H1 (cell line): ENCODE data around the gene NSL1. TPM values are rescaled to one million over a fixed set of nuclear protein-coding genes. Genes with fewer than 3 reads are reported as not detected.

Experiments
- CTCF ChIA-PET: fragments of 300-600 bp; sonication (Branson Sonifier 250); formaldehyde crosslinking; loops from one replicate; lab custom pipeline; 2021; ENCODE audit not compliant: partially characterized antibody; lab: Charles Lee
- POLR2A ChIA-PET: fragments of 300-600 bp; sonication (Branson Sonifier 250); formaldehyde crosslinking; loops from one replicate; lab custom pipeline; 2021; ENCODE audit warnings: inconsistent platforms; ENCODE audit not compliant: partially characterized antibody; lab: Charles Lee
- DNase-seq, 2 experiments: peaks; one replicate each; pipeline versions ENCODE4 v3.0.0 to v3.0.0-alpha.2; 2010 to 2022; ENCODE audit warnings: low spot score in 2 of 2, low read depth in 1 of 2, mixed read lengths in 1 of 2
- FAIRE-seq: peaks from 2 replicates; lab custom pipeline; 2011; peaks lifted over from hg19 to GRCh38; lab: Jason Lieb, UNC
- H2AFZ ChIP-seq: 2 replicates; pipeline ENCODE4 v1.8.1; 2012; ENCODE audit warnings: low read length, inconsistent platforms
- H2AK5ac ChIP-seq: 2 replicates; pipeline ENCODE4 v1.6.1; 2013; ENCODE audit warnings: low read depth, low read length
- H2BK120ac ChIP-seq: replicated peaks from 2 replicates; pipeline ENCODE3; 2013; ENCODE audit warnings: low read depth, low read length, inconsistent platforms
- H2BK12ac ChIP-seq: 2 replicates; pipeline ENCODE4 v1.6.1; 2013; ENCODE audit warnings: low read depth, low read length
- H2BK15ac ChIP-seq: 2 replicates; pipeline ENCODE4 v1.6.1; 2013; ENCODE audit warnings: low read length
- H2BK20ac ChIP-seq: 2 replicates; pipeline ENCODE4 v1.6.1; 2013; ENCODE audit warnings: low read length
- H2BK5ac ChIP-seq: 2 replicates; pipeline ENCODE4 v1.6.1; 2013; ENCODE audit warnings: low read depth, low read length
- H3K14ac ChIP-seq: 2 replicates; pipeline ENCODE4 v1.6.1; 2013; ENCODE audit warnings: inconsistent platforms; ENCODE audit not compliant: insufficient read length
- H3K18ac ChIP-seq: 2 replicates; pipeline ENCODE4 v1.6.1; 2013; ENCODE audit warnings: low read length; ENCODE audit errors: extremely low read depth
- H3K23ac ChIP-seq: 2 replicates; pipeline ENCODE4 v1.6.1; 2013; ENCODE audit warnings: inconsistent platforms; ENCODE audit not compliant: insufficient read length
- H3K23me2 ChIP-seq: 2 replicates; pipeline ENCODE4 v1.6.1; 2013; ENCODE audit warnings: low read depth, low read length
- H3K27ac ChIP-seq: 2 replicates; pipeline ENCODE4 v1.6.1; 2011; ENCODE audit warnings: low read depth, low read length, inconsistent platforms
- H3K27me3 ChIP-seq, 4 experiments: replicated peaks in 1 of 4; 1 replicate in 1 of 4; 2 replicates in 3 of 4; pipeline versions ENCODE4 v1.6.1 to v1.8.1; 2011 to 2013; ENCODE audit warnings: low read length in 3 of 4, mild to moderate bottlenecking in 3 of 4, inconsistent platforms in 2 of 4, mixed read lengths in 2 of 4, moderate library complexity in 1 of 4; ENCODE audit not compliant: control insufficient read depth in 3 of 4, insufficient read depth in 3 of 4; ENCODE audit errors: extremely low read depth in 1 of 4
- H3K36me3 ChIP-seq, 4 experiments: 2 replicates each; pipeline versions ENCODE4 v1.6.1 to v1.8.1; 2011 to 2013; ENCODE audit warnings: mild to moderate bottlenecking in 4 of 4, low read length in 3 of 4, moderate library complexity in 2 of 4, control low read depth in 1 of 4, inconsistent platforms in 1 of 4; ENCODE audit not compliant: insufficient read depth in 4 of 4, control insufficient read depth in 2 of 4
- H3K4ac ChIP-seq: replicated peaks from 2 replicates; pipeline ENCODE3; 2013; ENCODE audit warnings: low read length, low read depth, mixed read lengths, inconsistent platforms; ENCODE audit not compliant: insufficient read length
- H3K4me1 ChIP-seq, 4 experiments: replicated peaks in 1 of 4; 1 replicate in 1 of 4; 2 replicates in 3 of 4; pipeline versions ENCODE4 v1.6.1 to v1.8.1; 2011 to 2013; ENCODE audit warnings: low read length in 3 of 4, inconsistent platforms in 2 of 4, mixed read lengths in 1 of 4; ENCODE audit not compliant: insufficient read depth in 4 of 4, control insufficient read depth in 3 of 4
- H3K4me2 ChIP-seq, 2 experiments: 2 replicates each; pipeline versions ENCODE4 v1.6.1 to v1.8.1; 2011 to 2013; ENCODE audit warnings: low read depth in 2 of 2, low read length in 2 of 2, control low read depth in 1 of 2, inconsistent platforms in 1 of 2, mild to moderate bottlenecking in 1 of 2; ENCODE audit not compliant: insufficient read depth in 1 of 2
- H3K4me3 ChIP-seq, 4 experiments: fragments of 200-600, 300-600 bp in 1 of 4; sonication (generic), shearing (Covaris generic), sonication (Bioruptor Twin) in 1 of 4; 2 replicates each; pipeline versions ENCODE4 v1.5.1 to v1.8.1; 2011 to 2016; ENCODE audit warnings: low read length in 4 of 4, low read depth in 3 of 4, control low read depth in 2 of 4, inconsistent platforms in 2 of 4, mild to moderate bottlenecking in 2 of 4, mixed read lengths in 1 of 4, moderate library complexity in 1 of 4; ENCODE audit not compliant: insufficient read depth in 2 of 4; ENCODE audit errors: extremely low read depth in 1 of 4
- H3K56ac ChIP-seq: replicated peaks from 2 replicates; pipeline ENCODE3; 2013; ENCODE audit warnings: low read depth, mild to moderate bottlenecking, mixed read lengths, low read length, inconsistent platforms; ENCODE audit not compliant: insufficient read length
- H3K79me1 ChIP-seq: 2 replicates; pipeline ENCODE4 v1.6.1; 2013; ENCODE audit warnings: low read depth, low read length, control low read depth
- H3K79me2 ChIP-seq, 2 experiments: 2 replicates each; pipeline versions ENCODE4 v1.6.1 to v1.8.1; 2012 to 2013; ENCODE audit warnings: low read length in 2 of 2, mild to moderate bottlenecking in 2 of 2, inconsistent platforms in 1 of 2; ENCODE audit not compliant: insufficient read depth in 2 of 2, control insufficient read depth in 1 of 2
- H3K9ac ChIP-seq, 4 experiments: replicated peaks in 1 of 4; 1 replicate in 1 of 4; 2 replicates in 3 of 4; pipeline versions ENCODE4 v1.6.1 to v1.8.1; 2011 to 2013; ENCODE audit warnings: low read depth in 3 of 4, low read length in 3 of 4, control low read depth in 2 of 4, mild to moderate bottlenecking in 2 of 4, moderate library complexity in 2 of 4, inconsistent platforms in 1 of 4; ENCODE audit errors: extremely low read depth in 1 of 4
- H3K9me3 ChIP-seq, 2 experiments: 2 replicates each; pipeline versions ENCODE4 v1.6.1 to v1.8.1; 2012 to 2013; ENCODE audit warnings: mild to moderate bottlenecking in 2 of 2, moderate library complexity in 2 of 2, control low read depth in 1 of 2, inconsistent platforms in 1 of 2, low read depth in 1 of 2, low read length in 1 of 2, mixed read lengths in 1 of 2; ENCODE audit not compliant: insufficient read depth in 2 of 2
- H4K20me1 ChIP-seq, 2 experiments: replicated peaks in 1 of 2; 2 replicates each; pipeline versions ENCODE3 to v1.8.1; 2011 to 2013; ENCODE audit warnings: inconsistent platforms in 2 of 2, low read length in 2 of 2, mild to moderate bottlenecking in 1 of 2; ENCODE audit not compliant: insufficient read depth in 2 of 2, control insufficient read depth in 1 of 2
- H4K5ac ChIP-seq: 2 replicates; pipeline ENCODE4 v1.6.1; 2013; ENCODE audit warnings: low read length, low read depth, mixed read lengths, inconsistent platforms; ENCODE audit not compliant: insufficient read length
- H4K8ac ChIP-seq: 2 replicates; pipeline ENCODE4 v1.8.0; 2013; ENCODE audit warnings: mild to moderate bottlenecking, moderate library complexity, low read length, inconsistent platforms; ENCODE audit not compliant: insufficient read depth; ENCODE audit errors: extremely low read depth
- H4K91ac ChIP-seq: replicated peaks from 2 replicates; pipeline ENCODE3; 2013; ENCODE audit warnings: low read length, mixed read lengths, inconsistent platforms; ENCODE audit not compliant: insufficient read length
- CBX5 ChIP-seq: fragments of 300-800, 300-1000 bp; sonication (generic); IDR thresholded peaks from 2 replicates; pipeline ENCODE4 v1.7.1; 2016; ENCODE audit warnings: antibody characterized with exemption, low read length, low read depth
- CEBPB ChIP-seq: IDR thresholded peaks from 2 replicates; pipeline ENCODE4 v1.6.1; 2012; ENCODE audit warnings: low read depth, low read length
- HDAC6 ChIP-seq: IDR thresholded peaks from one replicate; pipeline ENCODE4 v1.7.1; 2012; ENCODE audit warnings: low read depth, mild to moderate bottlenecking, inconsistent platforms, low read length, moderate library complexity
- POLR2AphosphoS5 ChIP-seq: IDR thresholded peaks from 2 replicates; pipeline ENCODE4 v1.6.1; 2011; ENCODE audit warnings: low read depth, low read length
- RXRA ChIP-seq: IDR thresholded peaks from 2 replicates; pipeline ENCODE4 v1.6.1; 2011; ENCODE audit warnings: low read depth, mild to moderate bottlenecking, low read length, moderate library complexity; ENCODE audit not compliant: insufficient read depth
- WGBS, 2 experiments: shearing (Covaris generic) in 1 of 2; methylation state at CpG; one replicate each; pipeline versions ENCODE4 v1.1.6 to v1.1.7; 2013 to 2015; ENCODE audit warnings: low lambda C conversion rate in 2 of 2, mixed read lengths in 2 of 2, inconsistent platforms in 1 of 2, low coverage in 1 of 2, missing lambda C conversion rate in 1 of 2; ENCODE audit not compliant: insufficient replicate concordance in 2 of 2, insufficient coverage in 1 of 2, insufficient read length in 1 of 2; ENCODE audit errors: extremely low coverage in 1 of 2, missing lambda C conversion rate in 1 of 2; 5-methylcytosine and 5-hydroxymethylcytosine counted together
- polyA plus RNA-seq, 7 experiments: library from polyadenylated mRNA; depleted of rRNA in 3 of 7; stranded (reverse) in 5 of 7; unstranded in 2 of 7; fragments of >200 nt in 5 of 7; fragments of 200-250 nt in 2 of 7; gene quantifications; 1 replicate in 5 of 7; 2 replicates in 1 of 7; 4 replicates in 1 of 7; pipeline versions ENCODE4 v1.2.1 to v1.2.3, GENCODE V29; 2011 to 2013; ENCODE audit warnings: missing spikeins in 2 of 7, mixed read lengths in 2 of 7
- total RNA-seq: library from RNA; stranded (reverse); fragmentation: NEBNext Ultra II Directional; extraction: Animal tissue kit (Norgen Biotek cat#: 25700); gene quantifications from 2 replicates; pipeline ENCODE4 v1.2.1, GENCODE V29; 2021

Gene NSL1
- total and polyA plus RNA-seq, 2 of the 8 experiments (the other 6 are each of a cell fraction or from before 2014, with no cell fraction given), result 25.4 to 51.7 TPM

- no peak overlapping the region for H2BK5ac ChIP-seq
- H4K8ac ChIP-seq, result no peak overlapping the region
- H3K9ac ChIP-seq, result no peak overlapping the region
- H2AFZ ChIP-seq, result no peak overlapping the region
- ChIA-PET CTCF (interaction anchor here (1.2 to 1.6 kb wide), 2 partner anchors 8 to 9 kb away, joined by 3 read pairs; no protein-coding TSS in a partner anchor), POLR2A (no interaction called here)
- H3K79me2 ChIP-seq, result no peaks in the 10 kb centered on the region
- no peak overlapping the region for H2BK12ac ChIP-seq
- no peaks in the 10 kb centered on the region for H3K79me1 ChIP-seq
- H3K4me2 ChIP-seq, result no peak overlapping the region
- H2BK20ac ChIP-seq, result no peak overlapping the region
- no peak overlapping the region for H3K14ac ChIP-seq
- DNase-seq (peak in 1 of 2 experiments; percentile 32), FAIRE-seq (no peak)
- no peak overlapping the region for H4K5ac ChIP-seq
- no peak overlapping the region for H3K18ac ChIP-seq
- no peak overlapping the region for H2BK120ac ChIP-seq
- no peak for TF ChIP-seq RXRA
- TF ChIP-seq CBX5, result no peak
- TF ChIP-seq HDAC6, result no peak
- no peak for TF ChIP-seq POLR2AphosphoS5
- no peak for TF ChIP-seq CEBPB
- no peak overlapping the region for H3K56ac ChIP-seq
- no peak overlapping the region for H3K23ac ChIP-seq
- no peak overlapping the region for H3K4ac ChIP-seq
- peaks cover 0 to 4% of the 10 kb centered on the region in 2 experiments for H4K20me1 ChIP-seq
- H4K91ac ChIP-seq, result no peak overlapping the region
- no peaks in the 10 kb centered on the region for H3K36me3 ChIP-seq
- peaks cover 0 to 2% (median 0%) of the 10 kb centered on the region in 4 experiments; a peak in 1 of 7 replicates for H3K27me3 ChIP-seq
- H3K4me3 ChIP-seq, result no peak overlapping the region
- peaks cover 5% of the 10 kb centered on the region; the same call in 1 of the 2 replicates for H3K23me2 ChIP-seq
- no peak overlapping the region for H3K27ac ChIP-seq
- H3K4me1 ChIP-seq, result peaks cover 0 to 4% (median 1%) of the 10 kb centered on the region in 4 experiments; a peak in 3 of 7 replicates
- no peak overlapping the region for H2BK15ac ChIP-seq
- H2AK5ac ChIP-seq, result no peak overlapping the region
- no peaks in the 10 kb centered on the region for H3K9me3 ChIP-seq
- WGBS, 2 experiments, result 76% methylated on average over 3 of the region's 3 CpGs; no CpG with 5 or more reads in 1 of the 2 experiments
Observed at GRCh38 chr1:212686069-212686468, 105.5 kb downstream of the NSL1 start.
